CD4-positive, alpha-beta memory T cell (primary cell): Measurements from ENCODE around the gene CASP12. TPM values are rescaled to one million over a fixed set of nuclear protein-coding genes. Genes with fewer than 3 reads are reported as not detected.

Experiments
- CTCF ChIA-PET: fragments of 350-600 bp; sonication (Branson Sonifier 250); formaldehyde crosslinking; loops from one replicate; lab custom pipeline; 2021; ENCODE audit warnings: inconsistent platforms; ENCODE audit not compliant: partially characterized antibody; lab: Charles Lee
- POLR2A ChIA-PET: fragments of 350-600 bp; sonication (Branson Sonifier 250); formaldehyde crosslinking; loops from one replicate; lab custom pipeline; 2021; ENCODE audit not compliant: partially characterized antibody; lab: Charles Lee
- DNase-seq, 5 donors: peaks; one replicate each; pipeline versions ENCODE4 v3.0.0 to v3.0.0-alpha.2; 2020 to 2022; ENCODE audit warnings: mixed read lengths in 1 of 5
- H3K27ac ChIP-seq: one replicate; pipeline ENCODE4 v1.7.0; 2013; ENCODE audit warnings: low read depth, low read length
- H3K27me3 ChIP-seq: 2 replicates; pipeline ENCODE4 v1.7.0; 2013; ENCODE audit warnings: mild to moderate bottlenecking, low read length, moderate library complexity; ENCODE audit not compliant: insufficient read depth
- H3K36me3 ChIP-seq: 2 replicates; pipeline ENCODE4 v1.7.0; 2013; ENCODE audit warnings: mild to moderate bottlenecking, low read length, moderate library complexity; ENCODE audit not compliant: insufficient read depth
- H3K4me1 ChIP-seq: 2 replicates; pipeline ENCODE4 v1.7.0; 2013; ENCODE audit warnings: mild to moderate bottlenecking, low read length, moderate library complexity; ENCODE audit not compliant: insufficient read depth
- H3K4me3 ChIP-seq, 2 donors: one replicate each; pipeline ENCODE4 v1.7.0; 2013; ENCODE audit warnings: low read length in 2 of 2, mild to moderate bottlenecking in 1 of 2
- H3K9me3 ChIP-seq, 2 donors: one replicate each; pipeline ENCODE4 v1.7.0; 2013; ENCODE audit warnings: low read length in 2 of 2, control low read depth in 1 of 2; ENCODE audit not compliant: control insufficient read depth in 1 of 2
- H3K27ac Mint-ChIP-seq, 7 donors: one replicate each; pipeline ENCODE4 v1.8.0; 2020 to 2021; ENCODE audit warnings: mixed read lengths in 7 of 7, mild to moderate bottlenecking in 6 of 7, inconsistent platforms in 3 of 7, moderate library complexity in 3 of 7
- H3K27me3 Mint-ChIP-seq, 2 donors: one replicate each; pipeline ENCODE4 v1.8.0; 2020 to 2021; ENCODE audit warnings: mixed read lengths in 2 of 2
- H3K36me3 Mint-ChIP-seq, 2 donors: one replicate each; pipeline ENCODE4 v1.8.0; 2020 to 2021; ENCODE audit warnings: mixed read lengths in 2 of 2, inconsistent platforms in 1 of 2, mild to moderate bottlenecking in 1 of 2
- H3K4me1 Mint-ChIP-seq, 4 donors: one replicate each; pipeline ENCODE4 v1.8.0; 2020 to 2021; ENCODE audit warnings: mixed read lengths in 4 of 4, mild to moderate bottlenecking in 1 of 4
- H3K4me3 Mint-ChIP-seq, 8 donors: one replicate each; pipeline ENCODE4 v1.8.0; 2020 to 2021; ENCODE audit warnings: mixed read lengths in 8 of 8, mild to moderate bottlenecking in 7 of 8, moderate library complexity in 6 of 8, inconsistent platforms in 3 of 8
- H3K9me3 Mint-ChIP-seq, 8 donors: one replicate each; pipeline ENCODE4 v1.8.0; 2020 to 2021; ENCODE audit warnings: mixed read lengths in 8 of 8, mild to moderate bottlenecking in 5 of 8, inconsistent platforms in 3 of 8, moderate library complexity in 1 of 8
- intact Hi-C: fragments of 100-400 bp; cut with micrococcal nuclease; formaldehyde crosslinking; loops from one replicate; pipeline ENCODE4 v1.15.1; 2023
- polyA plus RNA-seq, 2 donors: library from polyadenylated mRNA; unstranded; fragments of 300-500 nt; fragmentation: Illumina TruSeq; gene quantifications; one replicate each; pipeline ENCODE4 v1.2.3, GENCODE V29; 2021
- total RNA-seq, 2 experiments: library from RNA; stranded (reverse); gene quantifications; one replicate each; pipeline ENCODE4 v1.2.3, GENCODE V29; 2021

CASP12 gene
- total and polyA plus RNA-seq, 4 experiments from 2014 or later = 0.28 TPM; not detected in 3

GRCh38 chr11:104858882-104859775 lies 39.1 kb downstream of the CASP12 start:
- Histone ChIP-seq H3K4me3 (no peak overlapping the region), H3K9me3 (no peaks in the 10 kb centered on the region), H3K36me3 (no peaks in the 10 kb centered on the region), H3K27me3 (no peaks in the 10 kb centered on the region), H3K4me1 (peaks cover 17% of the 10 kb centered on the region), H3K27ac (no peak overlapping the region)
- DNase-seq = peak in 4 of 5 donors; percentile 12 to 31 (median 22)
- peaks cover 15 to 25% (median 21%) of the 10 kb centered on the region in 4 donors for H3K4me1 Mint-ChIP-seq
- ChIA-PET POLR2A (no interaction called here), CTCF (interaction anchor here (1.3 kb wide), 1 partner anchor 142 kb away, joined by 3 read pairs; no protein-coding TSS in a partner anchor)
- H3K4me3 Mint-ChIP-seq = peak overlapping the region; percentile 1 to 79 (median 22)
- intact Hi-C loops = no loop called here
- H3K36me3 Mint-ChIP-seq = peaks cover 0 to under 1% of the 10 kb centered on the region in 2 donors
- H3K27ac Mint-ChIP-seq = peak overlapping the region; percentile 54 to 91 (median 81)
- H3K27me3 Mint-ChIP-seq = no peaks in the 10 kb centered on the region
- H3K9me3 Mint-ChIP-seq = peaks cover 0 to 1% (median 0%) of the 10 kb centered on the region in 8 donors

GRCh38 chr11:104856607-104857006 lies 41.7 kb downstream of the CASP12 start:
- ChIA-PET CTCF (no interaction called here), POLR2A (no interaction called here)
- DNase-seq = no peak
- intact Hi-C loops = no loop called here
- H3K36me3 ChIP-seq = no peaks in the 10 kb centered on the region
- H3K4me1 ChIP-seq = peaks cover 17% of the 10 kb centered on the region
- no peak overlapping the region for H3K4me3 ChIP-seq
- H3K27ac Mint-ChIP-seq = no peak overlapping the region
- no peaks in the 10 kb centered on the region for H3K27me3 Mint-ChIP-seq
- H3K36me3 Mint-ChIP-seq = no peaks in the 10 kb centered on the region
- H3K9me3 ChIP-seq = no peaks in the 10 kb centered on the region
- no peak overlapping the region for H3K27ac ChIP-seq
- H3K4me3 Mint-ChIP-seq = no peak overlapping the region
- peaks cover 15 to 25% (median 21%) of the 10 kb centered on the region in 4 donors for H3K4me1 Mint-ChIP-seq
- H3K9me3 Mint-ChIP-seq = no peaks in the 10 kb centered on the region
- H3K27me3 ChIP-seq = no peaks in the 10 kb centered on the region

GRCh38 chr11:104855965-104856364 lies 42.3 kb downstream of the CASP12 start:
- intact Hi-C loops = no loop called here
- Mint-ChIP-seq H3K4me1 (peaks cover 15 to 25% (median 21%) of the 10 kb centered on the region in 4 donors), H3K36me3 (no peaks in the 10 kb centered on the region), H3K27me3 (no peaks in the 10 kb centered on the region), H3K9me3 (no peaks in the 10 kb centered on the region), H3K27ac (no peak overlapping the region), H3K4me3 (no peak overlapping the region)
- DNase-seq = no peak
- POLR2A ChIA-PET = no interaction called here
- Histone ChIP-seq H3K36me3 (no peaks in the 10 kb centered on the region), H3K4me3 (no peak overlapping the region), H3K9me3 (no peaks in the 10 kb centered on the region), H3K27ac (no peak overlapping the region), H3K27me3 (no peaks in the 10 kb centered on the region), H3K4me1 (peaks cover 17% of the 10 kb centered on the region)
- CTCF ChIA-PET = no interaction called here

- Histone ChIP-seq H3K36me3 (no peaks in the 10 kb centered on the region), H3K4me3 (no peak overlapping the region), H3K27me3 (no peaks in the 10 kb centered on the region), H3K27ac (no peak overlapping the region), H3K4me1 (peaks cover 4% of the 10 kb centered on the region), H3K9me3 (no peaks in the 10 kb centered on the region)
- no peaks in the 10 kb centered on the region for H3K9me3 Mint-ChIP-seq
- intact Hi-C loops = no loop called here
- ChIA-PET POLR2A (no interaction called here), CTCF (no interaction called here)
- no peak for DNase-seq
- no peaks in the 10 kb centered on the region for H3K36me3 Mint-ChIP-seq
- no peaks in the 10 kb centered on the region for H3K27me3 Mint-ChIP-seq
- peak overlapping the region in 1 of 7 donors; percentile 47 for H3K27ac Mint-ChIP-seq
- H3K4me1 Mint-ChIP-seq = peaks cover 5 to 10% (median 6%) of the 10 kb centered on the region in 4 donors
- H3K4me3 Mint-ChIP-seq = no peak overlapping the region
Observed at GRCh38 chr11:104853276-104853675, 45.0 kb downstream of the CASP12 start.

GRCh38 chr11:104852811-104853210 lies 45.4 kb downstream of the CASP12 start:
- Histone ChIP-seq H3K4me1 (no peaks in the 10 kb centered on the region), H3K36me3 (no peaks in the 10 kb centered on the region), H3K27me3 (no peaks in the 10 kb centered on the region), H3K27ac (no peak overlapping the region), H3K9me3 (no peaks in the 10 kb centered on the region), H3K4me3 (no peak overlapping the region)
- no peaks in the 10 kb centered on the region for H3K27me3 Mint-ChIP-seq
- ChIA-PET CTCF (no interaction called here), POLR2A (no interaction called here)
- H3K36me3 Mint-ChIP-seq = no peaks in the 10 kb centered on the region
- peak overlapping the region in 1 of 7 donors; percentile 47 for H3K27ac Mint-ChIP-seq
- no peaks in the 10 kb centered on the region for H3K9me3 Mint-ChIP-seq
- peaks cover 2 to 5% (median 3%) of the 10 kb centered on the region in 4 donors for H3K4me1 Mint-ChIP-seq
- no peak overlapping the region for H3K4me3 Mint-ChIP-seq
- DNase-seq = no peak
- intact Hi-C loops = no loop called here

GRCh38 chr11:104846216-104846615 lies 52.0 kb downstream of the CASP12 start:
- intact Hi-C loops = no loop called here
- ChIA-PET POLR2A (no interaction called here), CTCF (no interaction called here)
- Mint-ChIP-seq H3K27ac (peak overlapping the region in 1 of 7 donors; percentile 25), H3K36me3 (no peaks in the 10 kb centered on the region), H3K27me3 (no peaks in the 10 kb centered on the region), H3K4me1 (no peaks in the 10 kb centered on the region), H3K9me3 (no peaks in the 10 kb centered on the region), H3K4me3 (no peak overlapping the region)
- Histone ChIP-seq H3K9me3 (no peaks in the 10 kb centered on the region), H3K27ac (no peak overlapping the region), H3K4me3 (no peak overlapping the region), H3K4me1 (no peaks in the 10 kb centered on the region), H3K36me3 (no peaks in the 10 kb centered on the region), H3K27me3 (no peaks in the 10 kb centered on the region)
- DNase-seq = no peak

GRCh38 chr11:104844451-104844850 lies 53.8 kb downstream of the CASP12 start:
- ChIA-PET POLR2A (no interaction called here), CTCF (interaction anchor here (1.0 kb wide), 1 partner anchor 235 kb away, joined by 4 read pairs; no protein-coding TSS in a partner anchor)
- Mint-ChIP-seq H3K4me3 (no peak overlapping the region), H3K4me1 (no peaks in the 10 kb centered on the region), H3K9me3 (peaks cover 0 to 11% (median 2%) of the 10 kb centered on the region in 8 donors), H3K27me3 (no peaks in the 10 kb centered on the region), H3K36me3 (no peaks in the 10 kb centered on the region), H3K27ac (no peak overlapping the region)
- H3K4me1 ChIP-seq = no peaks in the 10 kb centered on the region
- H3K27me3 ChIP-seq = no peaks in the 10 kb centered on the region
- H3K4me3 ChIP-seq = no peak overlapping the region
- no peak for DNase-seq
- H3K27ac ChIP-seq = no peak overlapping the region
- no peaks in the 10 kb centered on the region for H3K36me3 ChIP-seq
- no peaks in the 10 kb centered on the region for H3K9me3 ChIP-seq
- intact Hi-C loops = no loop called here
